Upper lobe of left lung (tissue), 6 donors: ENCODE results near the gene RARB. TPM values are rescaled to one million over a fixed set of nuclear protein-coding genes. Genes with fewer than 3 reads are reported as not detected.

Source experiments
- ATAC-seq, 2 donors: fragments of 200-7000 bp; cut with Tn5 transposase; one replicate each; pipeline ENCODE4 v1.9.1; 2022; ENCODE audit warnings: mild to moderate bottlenecking in 2 of 2, moderate library complexity in 2 of 2; ENCODE audit not compliant: low FRiP score in 2 of 2
- DNase-seq, 2 donors: peaks; one replicate each; pipeline ENCODE4 v3.0.0-alpha.2; 2019 to 2020
- H3K27ac ChIP-seq, 4 donors: fragments of 200-600 bp; sonication (generic); one replicate each; pipeline ENCODE4 v1.5.1; 2016 to 2019
- H3K27me3 ChIP-seq, 4 donors: fragments of 200-600 bp; sonication (generic); one replicate each; pipeline ENCODE4 v1.5.1; 2017 to 2019
- H3K36me3 ChIP-seq, 4 donors: fragments of 200-600 bp; sonication (generic); one replicate each; pipeline ENCODE4 v1.5.1; 2016 to 2019
- H3K4me1 ChIP-seq, 4 donors: fragments of 200-600 bp; sonication (generic); one replicate each; pipeline ENCODE4 v1.5.1; 2018 to 2019
- H3K4me3 ChIP-seq, 4 donors: fragments of 200-600 bp; sonication (generic); one replicate each; pipeline ENCODE4 v1.5.1; 2017 to 2019; ENCODE audit warnings: mild to moderate bottlenecking in 2 of 4, moderate library complexity in 1 of 4
- H3K9me3 ChIP-seq, 4 donors: fragments of 200-600 bp; sonication (generic); one replicate each; pipeline ENCODE4 v1.5.1; 2018 to 2019
- EP300 ChIP-seq, 4 donors: sonication (generic); formaldehyde crosslinking; IDR thresholded peaks; one replicate each; pipeline ENCODE4 v1.5.1; 2017; ENCODE audit warnings: antibody characterized with exemption in 4 of 4, control low read depth in 2 of 4
- POLR2A ChIP-seq, 4 donors: fragments of 450-650 bp; IDR thresholded peaks; one replicate each; pipeline ENCODE4 v1.5.1; 2016 to 2017; ENCODE audit warnings: antibody characterized with exemption in 4 of 4, mild to moderate bottlenecking in 2 of 4
- POLR2AphosphoS5 ChIP-seq, 2 donors: sonication (generic); formaldehyde crosslinking; IDR thresholded peaks; one replicate each; pipeline ENCODE4 v1.5.1; 2017; ENCODE audit warnings: antibody characterized with exemption in 2 of 2
- WGBS, 2 donors: methylation state at CpG; one replicate each; pipeline ENCODE4 v1.1.5; 2017 to 2018; 5-methylcytosine and 5-hydroxymethylcytosine counted together
- small RNA-seq, 4 donors: library from RNA; depleted of rRNA; stranded (forward); fragments of <200 nt; gene quantifications; one replicate each; pipeline ENCODE3, GENCODE V24; 2016
- total RNA-seq, 6 donors: library from RNA; depleted of rRNA in 4 of 6; stranded (reverse); fragments of >200 nt in 4 of 6; gene quantifications; one replicate each; pipeline versions ENCODE4 v1.1.0 to v1.2.1, GENCODE V29; 2016 to 2021
- TF ChIP-seq, protein P1 (sequence below), 6 experiments: fragments of 450-650 bp in 4 of 6; fragments of 200-600 bp in 2 of 6; sonication (generic) in 2 of 6; IDR thresholded peaks; one replicate each; pipeline ENCODE4 v1.5.1; 2016 to 2019; ENCODE audit warnings: antibody characterized with exemption in 6 of 6
- donor health status: DM: no; HTN: no; CAD: no; lungs with moderate emphysema.
- donor health status: DM: no; HTN: yes; CAD: no; lungs with severe emphysema.

The RARB gene
- total RNA-seq, 6 donors from 2014 or later = 3.9 to 15.4 (median 6.4) TPM

DNA sequence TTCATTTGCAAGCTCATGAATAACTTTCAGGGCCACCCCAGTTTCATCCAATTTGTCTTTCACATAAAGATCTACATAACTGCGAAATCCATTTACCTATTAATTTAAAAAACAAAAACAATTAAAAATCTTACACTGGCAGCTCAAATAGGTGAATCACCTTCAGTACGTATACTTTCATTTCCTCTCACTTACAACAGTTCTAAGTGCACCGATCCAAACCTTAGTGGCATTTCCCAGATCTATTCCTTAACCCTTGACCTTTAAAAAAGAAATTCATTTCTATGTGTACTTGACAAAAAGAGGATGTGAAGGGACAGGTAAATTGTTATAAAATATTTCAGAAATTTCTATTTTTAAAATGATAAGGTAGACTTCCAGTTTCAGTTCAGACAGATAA is 205.9 kb downstream of the RARB start:
- DNase-seq (no peak), ATAC-seq (no peak)
- Histone ChIP-seq H3K4me1 (no peaks in the 10 kb centered on the region), H3K27ac (no peak overlapping the region), H3K4me3 (no peak overlapping the region), H3K36me3 (peaks cover 14 to 63% (median 31%) of the 10 kb centered on the region in 4 donors), H3K27me3 (no peaks in the 10 kb centered on the region), H3K9me3 (no peaks in the 10 kb centered on the region)
- TF ChIP-seq POLR2A (IDR thresholded peaks at IDR 0.05) = no peak
- TF ChIP-seq EP300 (IDR thresholded peaks at IDR 0.05) = no peak
- no peak for TF ChIP-seq POLR2AphosphoS5 (IDR thresholded peaks at IDR 0.05)
- TF ChIP-seq, protein P1, sequence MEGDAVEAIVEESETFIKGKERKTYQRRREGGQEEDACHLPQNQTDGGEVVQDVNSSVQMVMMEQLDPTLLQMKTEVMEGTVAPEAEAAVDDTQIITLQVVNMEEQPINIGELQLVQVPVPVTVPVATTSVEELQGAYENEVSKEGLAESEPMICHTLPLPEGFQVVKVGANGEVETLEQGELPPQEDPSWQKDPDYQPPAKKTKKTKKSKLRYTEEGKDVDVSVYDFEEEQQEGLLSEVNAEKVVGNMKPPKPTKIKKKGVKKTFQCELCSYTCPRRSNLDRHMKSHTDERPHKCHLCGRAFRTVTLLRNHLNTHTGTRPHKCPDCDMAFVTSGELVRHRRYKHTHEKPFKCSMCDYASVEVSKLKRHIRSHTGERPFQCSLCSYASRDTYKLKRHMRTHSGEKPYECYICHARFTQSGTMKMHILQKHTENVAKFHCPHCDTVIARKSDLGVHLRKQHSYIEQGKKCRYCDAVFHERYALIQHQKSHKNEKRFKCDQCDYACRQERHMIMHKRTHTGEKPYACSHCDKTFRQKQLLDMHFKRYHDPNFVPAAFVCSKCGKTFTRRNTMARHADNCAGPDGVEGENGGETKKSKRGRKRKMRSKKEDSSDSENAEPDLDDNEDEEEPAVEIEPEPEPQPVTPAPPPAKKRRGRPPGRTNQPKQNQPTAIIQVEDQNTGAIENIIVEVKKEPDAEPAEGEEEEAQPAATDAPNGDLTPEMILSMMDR (IDR thresholded peaks at IDR 0.05) = no peak
- 88 to 91% methylated on average over 3 of the region's 3 CpGs for WGBS, 2 donors

DNA sequence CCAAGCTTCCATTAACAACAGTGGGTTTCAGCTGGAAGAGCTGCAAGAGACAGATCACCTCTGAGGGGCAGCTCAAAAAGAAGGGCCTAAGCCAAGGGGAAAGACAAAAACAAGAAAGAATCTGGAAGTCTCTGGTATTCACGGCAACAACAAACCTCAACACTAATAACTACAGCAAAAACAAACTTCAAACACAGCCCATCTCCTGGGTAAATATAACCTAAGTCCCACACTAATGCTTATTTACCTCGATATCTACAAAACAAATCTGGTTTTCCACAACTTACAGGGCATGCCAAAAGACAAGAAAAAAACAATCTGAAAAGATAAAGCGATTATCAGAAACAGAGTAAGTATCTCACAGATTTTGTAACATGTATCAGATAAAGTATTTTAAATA is 207.0 kb downstream of the RARB start:
- Histone ChIP-seq H3K36me3 (peaks cover 10 to 53% (median 22%) of the 10 kb centered on the region in 4 donors), H3K4me1 (no peaks in the 10 kb centered on the region), H3K9me3 (no peaks in the 10 kb centered on the region), H3K27ac (no peak overlapping the region), H3K27me3 (no peaks in the 10 kb centered on the region), H3K4me3 (no peak overlapping the region)
- TF ChIP-seq POLR2AphosphoS5 (IDR thresholded peaks at IDR 0.05) (no peak), EP300 (IDR thresholded peaks at IDR 0.05) (no peak), POLR2A (IDR thresholded peaks at IDR 0.05) (no peak)
- TF ChIP-seq, protein P1 (IDR thresholded peaks at IDR 0.05) = no peak
- DNase-seq (no peak), ATAC-seq (no peak)
- WGBS, 2 donors = 93 to 97% methylated on average over 3 of the region's 3 CpGs

Small RNAs within 50 kb of the gene (small RNA-seq; reads per million reads assigned to genes)
- 0 reads per million in 4 donors for gene RF01161
- 0 reads per million in 4 donors for gene RF02271

Other genes with a start within 250 kb of the RARB start
- gene TOP2B, start 236.6 kb downstream of the RARB start, total RNA-seq = 100 to 1,000 TPM in 2 of 6 donors, 10 to 100 TPM in 4; 67.7 to 168 (median 75.6) TPM